ENCODE data around the gene ZFYVE28. TPM values are rescaled to one million over a fixed set of nuclear protein-coding genes. Genes with fewer than 3 reads are reported as not detected.

Gene ZFYVE28
- total and polyA plus RNA-seq, 2 experiments from 2014 or later = 4.6 to 9.6 TPM

GRCh38 chr4:2248044-2248780 is 170.2 kb downstream of the ZFYVE28 start:
- no peaks in the 10 kb centered on the region for H4K20me1 ChIP-seq (ENCODE audit: insufficient read depth)
- in situ Hi-C loops (cut with MboI) = no loop called here
- no peaks in the 10 kb centered on the region for H3K27me3 ChIP-seq (replicated peaks; ENCODE audit: insufficient read depth)
- no peaks in the 10 kb centered on the region for H3K9me3 ChIP-seq (ENCODE audit: low read depth)
- no peak for DNase-seq
- TF ChIP-seq EZH2 (IDR thresholded peaks at IDR 0.05; ENCODE audit: insufficient read depth, poor library complexity, severe bottlenecking) (no peak), EZH2phosphoT487 (IDR thresholded peaks at IDR 0.05; ENCODE audit: insufficient read depth, low read depth) (no peak)
- H3K4me3 ChIP-seq = no peak overlapping the region
- H3F3A ChIP-seq (ENCODE audit: insufficient read depth) = peaks cover 16% of the 10 kb centered on the region
- no peaks in the 10 kb centered on the region for H3K4me1 ChIP-seq (ENCODE audit: insufficient read depth)
- H3K4me2 ChIP-seq (ENCODE audit: unreplicated experiment) = no peak overlapping the region
- H3K9ac ChIP-seq = no peak overlapping the region
- H3K79me2 ChIP-seq (ENCODE audit: insufficient read depth) = peaks cover 3% of the 10 kb centered on the region; the same call in 1 of the 2 replicates
- WGBS, 2 experiments (ENCODE audit: low coverage in 1 of 2, low lambda C conversion rate in 2 of 2, missing lambda C conversion rate in 2 of 2) = 79 to 85% methylated on average over 19 to 21 of the region's 21 CpGs
- no peaks in the 10 kb centered on the region; the same call in 1 of the 2 replicates for H3K36me3 ChIP-seq (ENCODE audit: low read depth)
- no peak overlapping the region for H2AFZ ChIP-seq
- no peaks in the 10 kb centered on the region for H3K9me2 ChIP-seq (ENCODE audit: insufficient read depth)
- H3K27ac ChIP-seq = no peak overlapping the region

GRCh38 chr4:2247128-2248043 is 171.1 kb downstream of the ZFYVE28 start:
- Histone ChIP-seq H2AFZ (no peak overlapping the region), H3K36me3 (ENCODE audit: low read depth) (no peaks in the 10 kb centered on the region; the same call in 1 of the 2 replicates), H3K27me3 (replicated peaks; ENCODE audit: insufficient read depth) (no peaks in the 10 kb centered on the region), H4K20me1 (ENCODE audit: insufficient read depth) (no peaks in the 10 kb centered on the region), H3F3A (ENCODE audit: insufficient read depth) (peaks cover 18% of the 10 kb centered on the region), H3K9me3 (ENCODE audit: low read depth) (no peaks in the 10 kb centered on the region), H3K4me3 (no peak overlapping the region), H3K79me2 (ENCODE audit: insufficient read depth) (no peaks in the 10 kb centered on the region), H3K9me2 (ENCODE audit: insufficient read depth) (no peaks in the 10 kb centered on the region), H3K27ac (no peak overlapping the region), H3K4me1 (ENCODE audit: insufficient read depth) (no peaks in the 10 kb centered on the region), H3K9ac (no peak overlapping the region), H3K4me2 (ENCODE audit: unreplicated experiment) (no peak overlapping the region)
- in situ Hi-C loops (cut with MboI) = no loop called here
- DNase-seq = no peak
- no peak for TF ChIP-seq EZH2phosphoT487 (IDR thresholded peaks at IDR 0.05; ENCODE audit: insufficient read depth, low read depth)
- no peak for TF ChIP-seq EZH2 (IDR thresholded peaks at IDR 0.05; ENCODE audit: insufficient read depth, poor library complexity, severe bottlenecking)
- WGBS, 2 experiments (ENCODE audit: low coverage in 1 of 2, low lambda C conversion rate in 2 of 2, missing lambda C conversion rate in 2 of 2) = 88 to 90% methylated on average over 37 to 42 of the region's 42 CpGs

- TF ChIP-seq EZH2phosphoT487 (IDR thresholded peaks at IDR 0.05; ENCODE audit: insufficient read depth, low read depth) (no peak), EZH2 (IDR thresholded peaks at IDR 0.05; ENCODE audit: insufficient read depth, poor library complexity, severe bottlenecking) (no peak)
- no peaks in the 10 kb centered on the region for H3K27me3 ChIP-seq (replicated peaks; ENCODE audit: insufficient read depth)
- 77 to 83% methylated on average over 19 of the region's 19 CpGs for WGBS, 2 experiments (ENCODE audit: low coverage in 1 of 2, low lambda C conversion rate in 2 of 2, missing lambda C conversion rate in 2 of 2)
- no peak overlapping the region for H3K27ac ChIP-seq
- H3K4me2 ChIP-seq (ENCODE audit: unreplicated experiment) = no peak overlapping the region
- no peak overlapping the region for H3K9ac ChIP-seq
- H4K20me1 ChIP-seq (ENCODE audit: insufficient read depth) = no peaks in the 10 kb centered on the region
- peaks cover 2% of the 10 kb centered on the region for H3K79me2 ChIP-seq (ENCODE audit: insufficient read depth)
- in situ Hi-C loops (cut with MboI) = no loop called here
- no peaks in the 10 kb centered on the region; the same call in 1 of the 2 replicates for H3K36me3 ChIP-seq (ENCODE audit: low read depth)
- H3K4me3 ChIP-seq = no peak overlapping the region
- H3K9me3 ChIP-seq (ENCODE audit: low read depth) = no peaks in the 10 kb centered on the region
- no peaks in the 10 kb centered on the region for H3K9me2 ChIP-seq (ENCODE audit: insufficient read depth)
- no peak for DNase-seq
- H3K4me1 ChIP-seq (ENCODE audit: insufficient read depth) = no peaks in the 10 kb centered on the region
- H2AFZ ChIP-seq = no peak overlapping the region
- H3F3A ChIP-seq (ENCODE audit: insufficient read depth) = peaks cover 18% of the 10 kb centered on the region
These were observed 171.9 kb downstream of the ZFYVE28 start for GRCh38 chr4:2246384-2247127.

GRCh38 chr4:2245787-2246275 is 172.6 kb downstream of the ZFYVE28 start:
- Histone ChIP-seq H3K36me3 (ENCODE audit: low read depth) (no peaks in the 10 kb centered on the region; the same call in 1 of the 2 replicates), H3F3A (ENCODE audit: insufficient read depth) (peaks cover 18% of the 10 kb centered on the region), H2AFZ (no peak overlapping the region), H3K9me2 (ENCODE audit: insufficient read depth) (no peaks in the 10 kb centered on the region), H3K27ac (no peak overlapping the region), H3K4me1 (ENCODE audit: insufficient read depth) (peaks cover under 1% of the 10 kb centered on the region; the same call in 1 of the 2 replicates), H3K4me2 (ENCODE audit: unreplicated experiment) (no peak overlapping the region), H3K27me3 (replicated peaks; ENCODE audit: insufficient read depth) (no peaks in the 10 kb centered on the region), H3K9ac (no peak overlapping the region), H3K79me2 (ENCODE audit: insufficient read depth) (peaks cover 9% of the 10 kb centered on the region), H3K9me3 (ENCODE audit: low read depth) (no peaks in the 10 kb centered on the region), H3K4me3 (no peak overlapping the region), H4K20me1 (ENCODE audit: insufficient read depth) (no peaks in the 10 kb centered on the region)
- in situ Hi-C loops (cut with MboI) = no loop called here
- TF ChIP-seq EZH2phosphoT487 (IDR thresholded peaks at IDR 0.05; ENCODE audit: insufficient read depth, low read depth) = no peak
- no peak for TF ChIP-seq EZH2 (IDR thresholded peaks at IDR 0.05; ENCODE audit: insufficient read depth, poor library complexity, severe bottlenecking)
- WGBS, 2 experiments (ENCODE audit: low coverage in 1 of 2, low lambda C conversion rate in 2 of 2, missing lambda C conversion rate in 2 of 2) = 76 to 79% methylated on average over 7 of the region's 7 CpGs
- no peak for DNase-seq
